Lower leg skin (tissue), 3 donors: ENCODE results near the gene AGO3.

Experiments used
- POLR2A ChIP-seq, 2 donors: fragments of 450-650 bp; IDR thresholded peaks; one replicate each; pipeline ENCODE4 v1.6.1; 2016 to 2017; ENCODE audit warnings: antibody characterized with exemption in 2 of 2, mild to moderate bottlenecking in 1 of 2, moderate library complexity in 1 of 2
- TF ChIP-seq, protein P1 (sequence below), 3 donors: fragments of 450-650 bp; IDR thresholded peaks; one replicate each; pipeline ENCODE4 v1.5.1; 2016; ENCODE audit warnings: antibody characterized with exemption in 3 of 3, mild to moderate bottlenecking in 3 of 3, moderate library complexity in 2 of 3

GRCh38 chr1:35936838-35937237 lies 5.9 kb downstream of the AGO3 start:
- no peak for TF ChIP-seq POLR2A (IDR thresholded peaks at IDR 0.05)
- TF ChIP-seq, protein P1, sequence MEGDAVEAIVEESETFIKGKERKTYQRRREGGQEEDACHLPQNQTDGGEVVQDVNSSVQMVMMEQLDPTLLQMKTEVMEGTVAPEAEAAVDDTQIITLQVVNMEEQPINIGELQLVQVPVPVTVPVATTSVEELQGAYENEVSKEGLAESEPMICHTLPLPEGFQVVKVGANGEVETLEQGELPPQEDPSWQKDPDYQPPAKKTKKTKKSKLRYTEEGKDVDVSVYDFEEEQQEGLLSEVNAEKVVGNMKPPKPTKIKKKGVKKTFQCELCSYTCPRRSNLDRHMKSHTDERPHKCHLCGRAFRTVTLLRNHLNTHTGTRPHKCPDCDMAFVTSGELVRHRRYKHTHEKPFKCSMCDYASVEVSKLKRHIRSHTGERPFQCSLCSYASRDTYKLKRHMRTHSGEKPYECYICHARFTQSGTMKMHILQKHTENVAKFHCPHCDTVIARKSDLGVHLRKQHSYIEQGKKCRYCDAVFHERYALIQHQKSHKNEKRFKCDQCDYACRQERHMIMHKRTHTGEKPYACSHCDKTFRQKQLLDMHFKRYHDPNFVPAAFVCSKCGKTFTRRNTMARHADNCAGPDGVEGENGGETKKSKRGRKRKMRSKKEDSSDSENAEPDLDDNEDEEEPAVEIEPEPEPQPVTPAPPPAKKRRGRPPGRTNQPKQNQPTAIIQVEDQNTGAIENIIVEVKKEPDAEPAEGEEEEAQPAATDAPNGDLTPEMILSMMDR (IDR thresholded peaks at IDR 0.05), result no peak
